Upper lobe of right lung (tissue), 1 donor: ENCODE results near the gene MEIKIN. TPM values are rescaled to one million over a fixed set of nuclear protein-coding genes. Genes with fewer than 3 reads are reported as not detected.

Source experiments
- ATAC-seq: fragments of 200-7000 bp; cut with Tn5 transposase; one replicate; pipeline ENCODE4 v1.9.1; 2020; ENCODE audit warnings: mild to moderate bottlenecking, moderate library complexity
- DNase-seq: peaks from one replicate; pipeline ENCODE4 v3.0.0-alpha.2; 2020
- H3K27ac ChIP-seq: fragments of 200-600 bp; one replicate; pipeline ENCODE4 v1.8.0; 2022
- H3K27me3 ChIP-seq: fragments of 200-600 bp; one replicate; pipeline ENCODE4 v1.8.0; 2022; ENCODE audit warnings: mild to moderate bottlenecking
- H3K36me3 ChIP-seq: fragments of 200-600 bp; one replicate; pipeline ENCODE4 v1.8.0; 2022
- H3K4me1 ChIP-seq: fragments of 200-600 bp; one replicate; pipeline ENCODE4 v1.8.0; 2022
- H3K4me3 ChIP-seq: fragments of 200-600 bp; one replicate; pipeline ENCODE4 v1.8.0; 2022; ENCODE audit warnings: mild to moderate bottlenecking
- H3K9me3 ChIP-seq: fragments of 200-600 bp; one replicate; pipeline ENCODE4 v1.8.0; 2022
- intact Hi-C: fragments of 100-400 bp; cut with DNase I; formaldehyde crosslinking; loops from one replicate; pipeline ENCODE4 v1.11.0; 2022
- total RNA-seq: library from RNA; stranded (reverse); fragmentation: NEBNext Ultra II Directional; extraction: Animal tissue kit (Norgen Biotek cat#: 25700); gene quantifications from one replicate; pipeline ENCODE4 v1.2.1, GENCODE V29; 2021
- TF ChIP-seq, protein P1 (sequence below): fragments of 200-600 bp; IDR thresholded peaks from one replicate; pipeline ENCODE4 v1.8.0; 2022; ENCODE audit warnings: antibody characterized with exemption
- donor health status: DM: no; HTN: yes; CAD: no; lungs with severe emphysema.

MEIKIN gene
- total RNA-seq, 1 donor from 2014 or later = not detected

DNA sequence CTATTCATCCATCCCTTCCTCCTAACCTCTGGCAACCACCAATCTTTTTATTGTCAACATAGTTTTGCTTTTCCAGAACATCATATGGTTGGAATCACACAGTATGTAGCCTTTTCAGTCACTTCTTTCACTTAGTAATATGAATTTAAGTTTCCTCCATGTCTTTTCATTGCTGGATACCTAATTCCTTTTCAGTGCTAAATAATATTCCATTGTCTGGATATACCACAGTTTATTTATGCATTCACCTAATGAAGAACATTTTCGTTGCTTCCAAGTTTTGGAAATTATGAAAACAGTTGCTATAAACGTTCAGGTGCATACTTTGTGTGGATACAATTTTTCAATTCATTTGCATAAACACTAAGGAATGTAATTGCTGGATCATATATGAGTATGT is 77.9 kb downstream of the MEIKIN start:
- Histone ChIP-seq H3K4me1 (no peaks in the 10 kb centered on the region), H3K27me3 (no peaks in the 10 kb centered on the region), H3K4me3 (no peak overlapping the region), H3K36me3 (no peaks in the 10 kb centered on the region), H3K9me3 (peaks cover 16% of the 10 kb centered on the region), H3K27ac (no peak overlapping the region)
- DNase-seq (no peak), ATAC-seq (no peak)
- TF ChIP-seq, protein P1, sequence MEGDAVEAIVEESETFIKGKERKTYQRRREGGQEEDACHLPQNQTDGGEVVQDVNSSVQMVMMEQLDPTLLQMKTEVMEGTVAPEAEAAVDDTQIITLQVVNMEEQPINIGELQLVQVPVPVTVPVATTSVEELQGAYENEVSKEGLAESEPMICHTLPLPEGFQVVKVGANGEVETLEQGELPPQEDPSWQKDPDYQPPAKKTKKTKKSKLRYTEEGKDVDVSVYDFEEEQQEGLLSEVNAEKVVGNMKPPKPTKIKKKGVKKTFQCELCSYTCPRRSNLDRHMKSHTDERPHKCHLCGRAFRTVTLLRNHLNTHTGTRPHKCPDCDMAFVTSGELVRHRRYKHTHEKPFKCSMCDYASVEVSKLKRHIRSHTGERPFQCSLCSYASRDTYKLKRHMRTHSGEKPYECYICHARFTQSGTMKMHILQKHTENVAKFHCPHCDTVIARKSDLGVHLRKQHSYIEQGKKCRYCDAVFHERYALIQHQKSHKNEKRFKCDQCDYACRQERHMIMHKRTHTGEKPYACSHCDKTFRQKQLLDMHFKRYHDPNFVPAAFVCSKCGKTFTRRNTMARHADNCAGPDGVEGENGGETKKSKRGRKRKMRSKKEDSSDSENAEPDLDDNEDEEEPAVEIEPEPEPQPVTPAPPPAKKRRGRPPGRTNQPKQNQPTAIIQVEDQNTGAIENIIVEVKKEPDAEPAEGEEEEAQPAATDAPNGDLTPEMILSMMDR = no peak
- intact Hi-C loops = no loop called here

DNA sequence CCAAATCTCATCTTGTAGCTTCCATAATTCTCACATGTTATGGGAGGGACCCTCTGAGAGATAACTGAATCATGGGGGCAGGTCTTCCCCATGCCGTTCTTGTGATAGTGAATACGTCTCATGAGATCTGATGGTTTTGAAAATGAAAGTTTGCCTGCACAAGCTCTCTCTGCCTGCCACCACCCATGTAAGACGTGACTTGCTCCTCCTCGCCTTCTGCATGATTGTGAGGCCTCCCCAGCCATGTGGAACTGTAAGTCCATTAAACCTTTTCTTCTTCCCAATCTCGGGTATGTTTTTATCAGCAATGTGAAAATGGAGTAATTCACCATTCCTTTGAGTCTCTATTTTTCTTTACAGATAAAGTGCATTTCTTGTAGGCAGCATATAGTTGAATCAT is 81.8 kb downstream of the MEIKIN start:
- H3K4me1 ChIP-seq = no peaks in the 10 kb centered on the region
- TF ChIP-seq, protein P1 = no peak
- H3K4me3 ChIP-seq = no peak overlapping the region
- DNase-seq = no peak
- H3K27me3 ChIP-seq = no peaks in the 10 kb centered on the region
- intact Hi-C loops = no loop called here
- peaks cover 16% of the 10 kb centered on the region for H3K9me3 ChIP-seq
- H3K36me3 ChIP-seq = no peaks in the 10 kb centered on the region
- no peak overlapping the region for H3K27ac ChIP-seq
- no peak for ATAC-seq

DNA sequence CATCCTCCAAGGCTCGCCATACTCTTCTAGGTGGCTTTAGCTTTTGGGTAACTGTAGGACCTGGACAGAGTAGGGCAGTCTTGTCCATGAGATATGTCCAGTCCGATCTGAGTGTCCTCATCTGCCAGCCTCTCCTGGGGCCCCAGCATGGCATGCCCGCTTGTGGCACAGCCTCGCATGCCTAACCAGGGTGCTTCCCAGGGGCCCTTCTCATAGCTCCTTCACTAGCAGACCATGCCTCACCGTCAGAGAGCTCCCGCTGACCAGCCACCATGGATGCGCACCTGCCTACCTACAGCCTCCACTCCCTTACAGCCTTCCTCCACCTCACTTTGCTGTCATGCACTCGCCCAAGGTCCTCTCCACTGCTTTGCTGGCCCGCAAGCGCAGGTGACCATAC is 88.1 kb downstream of the MEIKIN start:
- Histone ChIP-seq H3K36me3 (no peaks in the 10 kb centered on the region), H3K27me3 (no peaks in the 10 kb centered on the region), H3K9me3 (no peaks in the 10 kb centered on the region), H3K4me1 (no peaks in the 10 kb centered on the region), H3K4me3 (no peak overlapping the region), H3K27ac (no peak overlapping the region)
- no peak for ATAC-seq
- TF ChIP-seq, protein P1 = no peak
- intact Hi-C loops = no loop called here
- DNase-seq = no peak

DNA sequence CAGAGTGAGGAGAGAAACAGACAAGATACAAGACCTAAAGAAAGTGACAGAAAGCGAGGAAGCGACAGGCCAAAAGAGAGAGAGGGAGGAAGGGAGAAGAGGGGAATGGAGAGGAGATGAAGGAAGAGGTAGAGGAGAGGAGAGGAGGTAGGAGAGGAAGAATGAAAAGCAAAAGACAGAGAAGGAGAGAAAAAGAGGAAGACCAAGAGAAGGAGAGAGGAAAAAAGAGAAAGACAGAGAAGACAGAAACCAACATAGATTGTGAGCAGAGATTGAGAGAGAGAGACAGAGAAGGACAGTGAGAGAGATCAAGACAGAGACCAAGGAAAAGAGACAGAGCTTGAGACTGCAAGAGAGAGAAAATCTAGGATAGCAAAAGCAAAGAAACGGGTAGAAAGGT is 90.0 kb downstream of the MEIKIN start:
- ATAC-seq = no peak
- intact Hi-C loops = no loop called here
- no peaks in the 10 kb centered on the region for H3K36me3 ChIP-seq
- no peaks in the 10 kb centered on the region for H3K27me3 ChIP-seq
- no peak overlapping the region for H3K4me3 ChIP-seq
- TF ChIP-seq, protein P1 = no peak
- H3K9me3 ChIP-seq = no peaks in the 10 kb centered on the region
- no peak for DNase-seq
- no peaks in the 10 kb centered on the region for H3K4me1 ChIP-seq
- no peak overlapping the region for H3K27ac ChIP-seq

DNA sequence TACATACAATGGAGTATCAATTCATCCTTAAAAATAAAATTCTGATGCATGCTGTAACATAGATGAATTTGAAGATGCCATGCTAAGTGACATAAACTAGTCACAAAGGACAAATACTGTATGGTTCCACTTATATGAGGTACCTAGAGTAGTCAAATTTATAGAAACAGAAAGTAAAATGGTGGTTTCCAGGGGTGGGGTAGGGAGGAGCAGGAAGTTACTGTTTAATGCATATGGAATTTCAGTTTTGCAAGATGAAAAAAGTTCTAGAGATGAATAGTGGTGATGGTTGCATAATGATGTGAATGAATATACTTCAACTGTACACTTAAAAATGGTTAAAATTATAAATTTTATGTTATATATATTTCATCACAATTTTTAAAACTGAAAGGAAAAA is 91.3 kb downstream of the MEIKIN start:
- no peak for DNase-seq
- Histone ChIP-seq H3K27ac (no peak overlapping the region), H3K9me3 (no peaks in the 10 kb centered on the region), H3K36me3 (no peaks in the 10 kb centered on the region), H3K27me3 (no peaks in the 10 kb centered on the region), H3K4me1 (no peaks in the 10 kb centered on the region), H3K4me3 (no peak overlapping the region)
- no peak for ATAC-seq
- TF ChIP-seq, protein P1 = no peak
- intact Hi-C loops = no loop called here

DNA sequence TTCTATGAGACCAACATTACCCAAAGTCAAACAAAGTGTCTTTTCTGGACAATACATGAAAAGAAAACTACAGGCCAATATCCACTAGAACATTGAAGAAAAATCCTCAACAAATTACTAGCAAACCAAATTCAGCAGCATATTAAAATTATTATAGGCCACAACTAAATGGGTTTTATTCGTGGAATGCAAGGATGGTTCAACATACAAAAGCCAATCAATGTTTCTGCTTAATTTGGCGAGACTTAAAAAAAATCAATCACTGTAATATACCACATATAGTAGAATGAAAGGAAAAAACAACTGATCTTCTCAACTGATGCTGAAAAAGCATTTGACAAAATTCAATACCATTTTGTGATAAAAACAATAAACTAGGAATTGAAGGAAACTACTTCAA is 96.8 kb downstream of the MEIKIN start:
- ATAC-seq (no peak), DNase-seq (no peak)
- Histone ChIP-seq H3K4me3 (no peak overlapping the region), H3K4me1 (no peaks in the 10 kb centered on the region), H3K27me3 (no peaks in the 10 kb centered on the region), H3K36me3 (no peaks in the 10 kb centered on the region), H3K27ac (no peak overlapping the region), H3K9me3 (peaks cover 12% of the 10 kb centered on the region)
- TF ChIP-seq, protein P1 = no peak
- intact Hi-C loops = no loop called here
